ENCODE measurements around the gene MAD1L1.

Gene MAD1L1

GRCh38 chr7:2016761-2017480 is 215.8 kb downstream of the MAD1L1 start:
- no peak for DNase-seq (ENCODE audit: low read depth in 3 of 3, low spot score in 1 of 3)

- no peak for DNase-seq (ENCODE audit: low read depth in 3 of 3, low spot score in 1 of 3)
These were observed 216.6 kb downstream of the MAD1L1 start for GRCh38 chr7:2016021-2016631.

- no peak for DNase-seq (ENCODE audit: low read depth in 3 of 3, low spot score in 1 of 3)
These were observed 217.4 kb downstream of the MAD1L1 start for GRCh38 chr7:2015251-2015871.

GRCh38 chr7:2014391-2015241 is 218.1 kb downstream of the MAD1L1 start:
- DNase-seq (ENCODE audit: low read depth in 3 of 3, low spot score in 1 of 3): no peak

GRCh38 chr7:2013381-2014311 is 219.1 kb downstream of the MAD1L1 start:
- no peak for DNase-seq (ENCODE audit: low read depth in 3 of 3, low spot score in 1 of 3)

- no peak for DNase-seq (ENCODE audit: low read depth in 3 of 3, low spot score in 1 of 3)
These were observed 219.8 kb downstream of the MAD1L1 start for GRCh38 chr7:2012981-2013380.

GRCh38 chr7:2012044-2012900 is 220.5 kb downstream of the MAD1L1 start:
- no peak for DNase-seq (ENCODE audit: low read depth in 3 of 3, low spot score in 1 of 3)

- DNase-seq (ENCODE audit: low read depth in 3 of 3, low spot score in 1 of 3): no peak
These were observed 221.3 kb downstream of the MAD1L1 start for GRCh38 chr7:2011266-2012043.

GRCh38 chr7:2010551-2011265 is 222.0 kb downstream of the MAD1L1 start:
- no peak for DNase-seq (ENCODE audit: low read depth in 3 of 3, low spot score in 1 of 3)

GRCh38 chr7:2010101-2010500 is 222.6 kb downstream of the MAD1L1 start:
- no peak for DNase-seq (ENCODE audit: low read depth in 3 of 3, low spot score in 1 of 3)

GRCh38 chr7:2009541-2010001 is 223.2 kb downstream of the MAD1L1 start:
- DNase-seq (ENCODE audit: low read depth in 3 of 3, low spot score in 1 of 3): no peak

- no peak for DNase-seq (ENCODE audit: low read depth in 3 of 3, low spot score in 1 of 3)
These were observed 223.7 kb downstream of the MAD1L1 start for GRCh38 chr7:2008936-2009540.

- no peak for DNase-seq (ENCODE audit: low read depth in 3 of 3, low spot score in 1 of 3)
These were observed 224.4 kb downstream of the MAD1L1 start for GRCh38 chr7:2008101-2008935.

GRCh38 chr7:2007551-2007950 is 225.2 kb downstream of the MAD1L1 start:
- no peak for DNase-seq (ENCODE audit: low read depth in 3 of 3, low spot score in 1 of 3)

GRCh38 chr7:2006921-2007381 is 225.8 kb downstream of the MAD1L1 start:
- no peak for DNase-seq (ENCODE audit: low read depth in 3 of 3, low spot score in 1 of 3)

- DNase-seq (ENCODE audit: low read depth in 3 of 3, low spot score in 1 of 3): no peak
These were observed 226.4 kb downstream of the MAD1L1 start for GRCh38 chr7:2006231-2006771.

All from stimulated activated CD4-positive, alpha-beta T cell treated with anti-CD3 and anti-CD28 coated beads, TNF-alpha, amount 100 ng/mL, for 1 hour (primary cell).